SIG-M5 treated with dmso at 0.1 percent for 504 hours (cell line): ENCODE measurements around the gene PHF11.
"Not testable (repeated sequence)": the region's sequence is repeated elsewhere in the genome, so short reads cannot be mapped to it uniquely, and the experiment has no call there.

Experiments
- DNase-seq: peaks from one replicate; lab custom pipeline; 2025; ENCODE audit not compliant: unreplicated experiment; lab: John Stamatoyannopoulos, UW

Gene PHF11

DNA sequence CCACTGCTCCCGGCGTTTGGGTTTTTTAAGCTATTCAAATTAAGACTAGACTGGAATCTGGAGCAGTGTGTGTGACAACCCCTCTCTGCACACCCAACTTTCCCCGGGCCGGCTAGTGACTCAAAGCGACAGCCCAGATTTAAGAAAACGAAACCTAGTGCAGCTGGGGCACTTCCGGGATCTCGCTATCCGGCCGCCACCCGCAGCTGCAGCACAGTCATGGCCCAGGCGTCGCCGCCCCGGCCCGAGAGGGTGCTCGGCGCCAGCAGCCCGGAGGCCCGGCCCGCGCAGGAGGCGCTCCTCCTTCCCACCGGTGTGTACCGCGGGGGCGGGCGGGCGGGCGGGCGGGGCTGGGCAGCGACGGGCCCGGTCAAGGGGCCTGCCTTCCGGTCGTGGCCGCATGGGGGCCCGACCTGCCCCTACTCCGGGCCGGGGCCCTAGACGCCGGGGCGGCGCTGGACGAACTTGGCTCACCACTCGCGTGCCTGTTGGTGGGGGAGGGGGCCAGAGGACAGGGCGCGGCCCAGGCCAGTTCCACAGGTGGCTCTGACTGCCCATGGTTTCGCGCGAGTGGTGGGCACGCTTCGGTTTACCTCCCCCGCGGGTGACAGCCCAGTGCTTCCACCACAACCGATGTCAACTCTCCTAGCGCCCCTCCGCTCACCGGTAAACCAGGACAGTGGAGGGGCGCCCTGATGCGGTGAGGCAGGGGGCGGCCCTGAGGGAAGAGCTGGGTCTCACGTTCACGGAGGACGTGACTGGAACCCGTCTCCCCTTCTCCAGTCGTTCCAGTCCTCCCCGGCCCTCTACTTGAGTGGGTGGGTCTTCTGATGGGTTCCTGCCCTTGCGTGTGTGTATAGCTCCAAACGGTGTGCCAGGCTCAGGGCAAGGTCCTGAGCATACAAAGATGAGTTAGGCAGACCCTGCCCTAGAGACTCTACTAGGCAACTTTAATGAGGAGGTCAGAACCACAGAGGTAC is at the start of gene PHF11:
Gene PHF11 (plus strand): TSS at position 171 of the 980 bp plus-strand sequence. CDS start 49 bp downstream, at position 220.
- DNase-seq: peak; percentile 79

DNA sequence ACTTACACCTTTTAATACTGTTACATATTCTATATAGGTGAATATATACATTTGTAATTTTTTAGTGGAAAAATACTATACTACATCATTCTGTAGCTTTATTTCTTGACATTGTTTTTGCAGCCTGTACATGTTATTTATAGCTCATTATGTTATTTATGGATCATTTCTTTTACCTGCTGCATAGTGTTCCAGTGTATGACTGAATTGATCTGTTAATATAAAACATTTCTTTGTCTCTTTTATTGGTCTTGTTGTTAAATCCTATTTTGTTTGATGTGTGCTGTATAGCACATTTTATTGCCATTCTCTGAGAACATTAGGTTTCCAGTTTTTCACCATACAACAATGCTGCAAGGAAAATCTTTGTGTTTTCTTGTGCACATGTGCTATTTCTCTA is 49.3 kb upstream of the PHF11 start:
- no peak for DNase-seq

DNA sequence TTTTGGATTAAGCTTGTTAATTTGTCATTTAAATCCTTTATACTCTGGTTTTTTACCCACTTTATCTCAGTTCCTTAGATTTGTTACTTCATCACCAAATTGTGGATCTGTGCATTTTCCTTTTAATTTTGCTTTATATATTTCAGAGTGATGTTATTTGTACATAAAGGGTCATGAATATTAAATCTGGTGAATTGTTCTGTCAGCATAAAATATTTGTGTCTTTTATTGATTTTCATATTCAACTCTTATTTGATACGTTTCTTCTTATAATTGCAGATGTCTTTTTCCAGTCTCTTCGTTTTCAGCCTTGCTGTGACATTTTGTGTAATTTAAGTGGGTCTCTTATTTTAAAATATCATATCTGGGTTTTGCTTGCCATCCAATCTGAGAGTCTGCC is 47.0 kb upstream of the PHF11 start:
- no peak for DNase-seq

DNA sequence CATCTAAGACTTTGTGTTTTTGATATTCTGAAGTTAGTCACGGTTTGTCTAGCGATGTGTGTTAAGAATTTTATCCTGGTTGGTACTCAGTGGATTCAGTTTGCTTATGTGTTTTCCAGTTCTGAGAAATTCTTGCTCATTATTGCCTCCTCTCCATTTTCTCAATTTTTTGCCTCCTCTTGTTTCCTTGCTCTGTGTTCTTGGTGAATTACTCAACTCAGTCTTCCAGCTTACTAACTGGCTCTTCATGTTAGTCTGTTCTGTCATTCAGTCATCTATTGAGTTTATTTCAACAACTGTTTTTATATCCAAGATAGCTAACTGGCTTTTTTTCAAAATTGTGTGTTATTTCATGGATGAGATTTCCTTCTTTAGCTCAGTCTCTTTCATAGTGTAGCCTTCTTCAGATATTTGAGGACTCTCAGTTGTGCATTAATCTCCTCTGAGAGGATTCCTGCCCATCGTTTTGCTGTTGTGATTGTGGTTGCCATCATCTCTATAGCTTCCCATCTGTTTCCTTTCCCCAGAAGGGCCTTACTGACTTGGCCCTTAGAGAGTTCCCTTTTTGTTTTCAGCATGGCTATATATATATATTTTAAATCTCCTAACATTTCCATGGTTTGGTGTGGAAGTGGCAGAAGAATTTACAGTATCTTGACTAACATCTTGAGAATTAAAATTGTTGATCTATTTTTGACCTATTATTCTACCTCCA is 45.5 kb upstream of the PHF11 start:
- DNase-seq: peak; percentile 28

DNA sequence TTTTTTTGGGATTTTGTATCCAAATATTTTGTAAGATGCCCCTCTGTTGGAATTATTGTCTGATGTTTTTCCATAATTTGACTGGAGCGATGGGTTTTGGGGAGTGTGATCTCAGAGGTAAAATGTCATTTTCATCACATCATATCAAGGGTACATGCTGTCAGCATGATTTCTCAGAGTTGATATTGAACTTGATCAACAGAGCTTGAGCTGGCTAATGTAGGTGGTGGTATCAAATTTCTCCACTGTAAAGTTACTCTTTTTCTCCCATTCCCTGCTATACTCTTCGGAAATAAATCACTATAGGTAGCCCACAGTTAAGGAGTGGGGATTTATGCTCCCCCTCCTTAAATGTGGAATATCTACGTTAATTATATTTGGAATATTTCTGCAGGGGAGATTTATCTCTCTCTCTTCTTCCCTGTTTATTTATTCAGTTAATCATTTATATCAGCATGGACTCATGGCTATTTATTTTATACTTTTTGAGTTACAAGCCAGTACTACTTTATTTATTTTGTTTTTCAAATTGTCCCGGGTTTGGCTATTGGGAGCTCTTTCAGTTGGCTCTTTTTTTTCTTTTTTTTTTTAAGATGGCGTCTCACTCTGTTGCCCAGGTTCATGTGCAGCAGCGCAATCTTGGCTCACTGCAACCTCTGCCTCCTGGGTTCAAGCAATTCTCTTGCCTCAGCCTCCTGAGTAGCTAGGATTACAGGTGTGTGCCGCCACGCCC is 42.9 kb upstream of the PHF11 start:
- DNase-seq: no peak

DNA sequence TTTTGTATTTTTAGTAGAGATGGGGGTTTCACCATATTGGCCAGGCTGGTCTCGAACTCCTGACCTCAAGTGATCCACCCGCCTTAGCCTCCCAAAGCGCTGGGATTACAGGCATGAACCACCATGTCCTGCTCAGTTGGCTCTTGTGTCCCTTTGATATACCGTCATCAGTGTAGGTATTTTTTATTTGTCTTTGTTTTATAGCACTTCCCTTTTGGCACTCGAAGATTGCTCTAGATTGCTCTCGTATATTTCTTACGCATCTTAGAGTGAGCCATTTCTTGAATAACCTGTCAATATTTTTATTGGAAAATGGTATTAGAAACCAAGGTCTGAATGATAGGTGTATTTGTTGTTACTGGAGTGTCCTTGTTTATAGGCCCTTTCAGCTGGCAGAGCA is 42.3 kb upstream of the PHF11 start:
- DNase-seq: no peak

DNA sequence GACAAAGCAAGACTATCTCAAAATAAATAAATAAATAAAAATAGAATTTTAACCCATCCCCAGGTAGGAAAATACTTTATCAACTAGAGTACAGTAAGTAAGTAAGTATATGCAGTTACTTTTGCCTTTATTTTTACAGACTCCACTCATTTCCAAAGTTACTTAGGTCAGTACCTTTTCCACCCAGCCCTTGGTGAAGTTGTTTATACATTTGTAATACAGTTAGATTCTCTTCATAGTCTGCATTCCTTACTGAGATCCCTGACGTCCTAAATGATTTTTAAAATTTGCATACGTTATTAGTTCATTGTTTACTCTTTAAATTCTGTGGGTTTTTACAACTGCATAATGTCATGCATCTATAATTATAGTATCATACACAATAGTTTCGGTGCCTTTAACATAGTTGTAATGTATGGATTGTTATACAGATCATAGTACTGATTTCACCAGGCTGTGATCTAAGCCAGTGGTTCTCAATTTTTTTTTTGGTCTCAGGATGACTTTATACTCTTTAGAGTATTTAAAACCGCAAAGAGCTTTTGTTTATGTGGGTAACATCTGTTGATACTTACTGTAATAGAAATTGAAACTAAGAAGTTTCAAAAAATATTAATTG is 41.3 kb upstream of the PHF11 start:
- no peak for DNase-seq

DNA sequence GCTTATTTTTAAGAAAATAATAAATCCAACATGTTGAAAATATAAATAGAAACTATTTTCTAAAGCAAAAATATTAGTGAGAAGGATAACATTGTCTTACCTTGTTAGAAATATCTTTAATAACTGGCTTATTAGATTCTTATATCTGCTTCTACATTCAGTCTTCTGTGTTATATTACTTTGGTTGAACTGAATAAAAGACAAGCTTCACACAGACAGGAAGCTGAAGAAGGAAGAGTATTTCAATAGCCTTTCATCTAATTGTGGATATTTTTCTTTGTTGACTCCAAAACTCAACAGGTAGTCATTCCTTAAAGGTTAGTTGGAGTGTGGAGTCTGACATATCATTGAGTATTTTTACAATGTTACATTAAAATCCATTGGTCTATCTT is 40.8 kb upstream of the PHF11 start:
- no peak for DNase-seq

DNA sequence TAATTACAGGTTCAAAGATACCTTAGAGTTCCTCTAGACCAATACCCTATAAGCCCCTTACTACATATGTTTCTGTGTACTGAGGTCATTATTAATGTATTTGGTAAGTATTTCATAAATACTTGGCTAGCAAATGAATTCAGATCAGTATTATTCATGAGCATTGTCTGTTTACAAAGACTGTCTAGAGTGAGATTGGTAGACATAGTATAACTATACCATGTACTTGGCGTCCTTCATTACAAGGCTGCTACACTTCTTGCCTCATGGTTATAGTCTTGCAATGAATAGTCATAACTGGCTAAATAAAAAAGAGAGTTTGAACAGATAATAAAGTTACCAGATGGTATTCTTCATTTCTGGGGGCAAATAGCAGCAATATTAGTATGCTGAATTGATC is 39.6 kb upstream of the PHF11 start:
- DNase-seq: no peak

DNA sequence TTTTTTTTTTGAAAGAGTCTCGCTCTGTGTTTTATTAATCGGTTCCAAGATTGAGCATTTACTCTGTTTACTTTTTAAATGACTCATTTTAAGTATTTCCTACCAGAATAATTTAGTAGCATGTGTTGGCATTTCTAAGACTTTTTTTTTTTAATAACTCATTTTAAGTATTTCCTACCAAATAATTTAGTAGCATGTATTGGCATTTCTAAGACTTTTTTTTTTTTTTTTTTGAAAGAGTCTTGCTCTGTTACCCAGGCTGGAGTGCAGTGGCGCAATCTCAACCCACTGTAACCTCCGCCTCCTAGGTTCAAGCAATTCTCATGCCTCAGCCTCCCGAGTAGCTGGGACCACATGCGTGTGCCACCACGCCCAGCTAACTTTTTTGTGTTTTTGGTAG is 38.5 kb upstream of the PHF11 start:
- DNase-seq: no peak

DNA sequence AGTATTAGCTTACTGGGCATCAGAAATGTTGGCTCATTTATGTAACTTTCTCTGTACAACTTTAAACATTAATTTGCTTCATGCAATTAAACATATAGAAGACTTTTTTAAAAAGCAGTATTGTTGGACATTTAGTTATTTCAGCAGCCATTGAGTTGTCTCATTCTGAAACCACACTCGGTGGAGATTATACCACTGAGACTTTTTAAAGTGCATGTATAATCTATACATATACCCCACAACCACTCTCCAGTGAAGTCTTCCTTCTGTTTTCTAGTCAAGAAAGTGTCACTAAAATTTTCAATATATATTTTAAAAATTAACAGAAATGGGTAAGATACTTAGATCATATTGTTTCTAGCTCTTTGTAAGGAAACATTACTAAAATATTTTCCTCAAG is 36.2 kb upstream of the PHF11 start:
- DNase-seq: no peak

DNA sequence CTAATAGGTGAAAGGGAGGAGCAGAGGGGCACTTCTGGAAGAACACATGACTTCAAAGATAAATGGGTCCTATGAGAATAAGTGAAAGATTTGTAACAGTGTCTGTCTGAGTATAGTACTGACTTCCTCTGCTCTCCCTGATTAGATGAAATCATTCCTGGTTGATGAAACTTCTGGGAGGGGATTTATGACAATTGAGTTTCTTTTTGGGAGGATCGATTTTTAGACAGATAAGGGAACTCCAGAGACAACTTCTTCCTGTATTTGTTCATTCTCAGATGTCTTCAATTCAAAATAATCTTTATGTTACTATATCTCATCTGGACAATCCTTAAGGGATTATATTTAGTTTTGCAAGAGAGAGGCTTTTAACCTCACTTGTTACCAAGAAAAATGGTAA is 31.7 kb upstream of the PHF11 start:
- no peak for DNase-seq

DNA sequence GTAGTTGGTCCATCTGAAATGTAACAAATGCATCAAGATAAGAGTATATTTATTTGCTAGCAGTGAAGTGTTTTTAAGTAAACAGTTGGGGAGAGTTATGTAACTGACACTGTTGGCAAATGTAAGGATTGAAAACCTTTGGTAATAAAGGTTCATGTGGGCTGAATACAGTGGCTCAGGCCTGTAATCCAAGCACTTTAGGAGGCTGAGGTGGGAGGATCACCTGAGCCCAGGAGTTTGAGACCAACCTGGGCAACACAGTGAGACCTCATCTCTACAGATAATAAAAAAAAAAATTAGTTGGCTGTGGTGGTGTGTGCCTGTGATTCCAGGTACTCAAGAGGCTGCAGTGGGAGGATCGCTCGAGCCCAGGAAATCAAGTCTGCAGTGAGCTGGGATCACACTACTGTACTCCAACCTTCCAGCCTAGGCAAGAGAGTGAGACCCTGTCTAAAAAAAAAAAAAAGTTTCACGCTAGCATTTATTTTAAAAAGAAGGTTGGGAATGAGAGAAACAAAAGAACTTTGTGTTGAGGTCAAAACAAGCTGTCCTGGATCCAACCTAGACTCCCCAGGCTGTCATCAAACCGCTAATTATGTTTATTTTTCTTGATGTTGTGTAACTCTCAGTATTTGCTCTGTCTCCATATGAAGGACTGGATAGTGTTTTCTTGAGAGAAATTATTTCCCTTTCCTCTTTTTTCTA is 31.0 kb upstream of the PHF11 start:
- DNase-seq: no peak

DNA sequence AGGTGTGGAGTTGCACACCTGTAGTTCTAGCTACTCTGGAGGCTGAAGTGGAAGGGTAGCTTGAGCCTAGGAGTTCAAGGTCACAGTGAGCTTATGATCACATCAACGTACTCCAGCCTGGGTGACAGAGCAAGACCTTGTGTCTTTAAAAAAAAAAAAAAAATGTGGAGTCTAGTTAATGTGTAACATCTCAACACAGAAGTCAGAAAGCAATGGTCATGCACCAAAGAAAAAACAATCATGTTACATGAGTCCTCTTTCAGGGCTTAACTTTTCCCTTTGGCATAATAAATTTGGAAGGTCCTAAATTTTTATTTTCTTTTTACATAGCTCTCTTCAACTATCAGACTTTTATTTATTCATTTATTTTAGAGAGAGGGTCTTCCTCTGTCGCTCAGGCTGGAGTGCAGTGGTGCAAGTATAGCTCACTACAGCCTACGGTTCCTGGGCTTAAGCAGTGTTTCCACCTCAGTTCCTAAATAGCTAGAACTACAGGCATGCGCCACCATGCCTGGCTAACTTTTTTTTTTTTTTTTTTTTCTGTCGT is 29.4 kb upstream of the PHF11 start:
- DNase-seq: no peak

DNA sequence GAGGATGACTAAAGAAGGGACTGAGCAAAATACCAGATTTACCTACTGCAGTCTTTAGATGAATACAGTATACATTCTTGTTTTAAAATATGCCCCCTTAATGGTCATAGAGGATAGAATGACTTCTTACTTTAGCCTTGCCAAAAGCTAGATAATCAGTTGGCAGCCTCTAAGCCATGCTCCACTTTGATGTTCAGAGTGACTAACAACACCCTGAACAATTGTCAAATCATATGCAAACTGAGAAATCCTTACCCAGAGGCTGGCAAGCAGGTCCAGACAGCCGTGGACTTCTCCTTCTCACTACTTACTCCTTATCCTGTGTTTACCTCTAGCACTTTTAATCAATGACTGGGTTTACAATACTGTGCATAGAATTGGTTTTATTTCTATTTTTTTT is 23.6 kb upstream of the PHF11 start:
- DNase-seq: no peak

DNA sequence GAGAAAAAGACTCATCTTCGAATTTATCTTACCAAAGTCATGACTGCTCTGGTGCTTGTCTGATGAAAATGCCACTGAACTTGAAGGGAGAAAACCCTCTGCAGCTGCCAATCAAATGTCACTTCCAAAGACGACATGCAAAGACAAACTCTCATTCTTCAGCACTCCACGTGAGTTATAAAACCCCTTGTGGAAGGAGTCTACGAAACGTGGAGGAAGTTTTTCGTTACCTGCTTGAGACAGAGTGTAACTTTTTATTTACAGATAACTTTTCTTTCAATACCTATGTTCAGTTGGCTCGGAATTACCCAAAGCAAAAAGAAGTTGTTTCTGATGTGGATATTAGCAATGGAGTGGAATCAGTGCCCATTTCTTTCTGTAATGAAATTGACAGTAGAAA is 19.2 kb upstream of the PHF11 start:
- no peak for DNase-seq

DNA sequence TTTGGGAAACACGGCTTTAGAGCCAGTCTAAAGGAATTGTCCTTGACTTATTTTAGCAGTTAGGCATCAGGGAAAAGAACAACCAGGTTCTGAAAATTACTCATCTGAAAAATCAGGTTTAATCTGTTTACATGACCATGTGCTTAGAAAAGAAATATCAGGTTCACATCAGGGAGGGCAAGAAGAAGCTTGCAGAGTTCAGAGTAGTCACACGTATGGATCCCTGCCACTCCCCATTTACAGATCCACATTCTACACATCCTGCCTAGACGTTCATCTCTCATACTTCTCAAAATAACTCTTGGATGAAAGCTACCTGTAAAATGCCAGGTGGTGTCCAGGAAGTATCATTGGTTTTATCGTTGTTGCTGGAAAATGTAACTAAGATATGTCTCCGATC is 14.0 kb upstream of the PHF11 start:
- no peak for DNase-seq

DNA sequence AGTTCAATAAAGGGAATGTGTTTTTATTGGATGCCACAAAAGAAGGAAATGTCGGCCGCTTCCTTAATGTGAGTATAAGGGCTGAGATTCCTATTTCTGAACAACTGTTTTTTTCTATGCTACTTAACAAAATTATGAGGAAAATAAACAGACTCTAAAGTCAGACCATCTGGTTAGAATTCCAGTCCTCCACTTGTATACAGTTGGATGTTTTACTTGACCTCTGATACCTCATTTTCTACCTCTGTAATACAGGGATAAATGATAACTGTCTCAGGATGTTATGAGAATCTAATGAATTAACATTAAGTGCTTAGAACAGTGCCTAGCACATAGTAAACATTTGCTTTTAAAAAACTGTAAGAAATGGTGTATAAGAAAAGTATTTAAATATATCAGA is 7.2 kb upstream of the PHF11 start:
- no peak for DNase-seq

DNA sequence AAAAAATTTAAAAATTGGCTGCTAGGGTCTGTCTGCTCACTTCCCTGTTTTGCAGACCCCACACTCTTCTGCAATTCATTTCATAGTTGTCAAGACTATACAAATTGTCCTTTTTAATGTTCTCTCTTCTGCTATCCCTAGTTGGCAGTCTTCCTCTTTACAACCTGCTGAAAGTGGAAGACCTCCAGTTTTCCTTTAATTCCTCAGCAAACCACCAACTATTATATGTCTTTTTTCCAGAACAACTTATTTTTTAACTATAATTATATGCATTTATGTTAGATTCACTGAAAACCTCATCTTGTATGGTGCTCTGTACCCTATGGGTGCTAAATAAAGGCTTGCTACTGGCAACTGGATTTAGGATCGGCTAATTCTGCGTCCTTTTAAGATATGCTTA is 1.1 kb upstream of the PHF11 start:
- peak; percentile 27 for DNase-seq

DNA sequence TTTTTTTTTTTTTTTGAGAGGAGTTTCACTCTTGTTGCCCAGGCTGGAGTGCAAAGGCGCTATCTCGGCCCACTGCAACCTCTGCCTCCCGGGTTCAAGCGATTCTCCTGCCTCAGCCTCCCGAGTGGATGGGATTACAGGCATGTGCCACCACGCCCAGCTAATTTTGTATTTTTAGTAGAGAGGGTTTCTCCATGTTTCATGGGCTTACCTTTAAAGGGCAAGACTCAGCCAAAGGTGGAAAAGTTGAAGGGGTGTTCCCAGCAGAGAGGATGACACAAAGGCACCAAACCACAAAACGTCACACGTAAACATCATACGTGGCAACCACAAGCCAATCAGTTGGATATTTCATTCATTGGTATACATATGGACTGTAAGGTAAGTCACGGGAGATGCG is 1.1 kb downstream of the PHF11 start:
- not testable (repeated sequence) for DNase-seq
